ENCODE data around the gene SOX6. TPM values are rescaled to one million over a fixed set of nuclear protein-coding genes. Genes with fewer than 3 reads are reported as not detected.

The SOX6 gene
- polyA plus RNA-seq, 3 donors = not detected

- H3K9ac ChIP-seq (ENCODE audit: insufficient read depth, low read length, poor library complexity, severe bottlenecking) = no peak overlapping the region
- no peaks in the 10 kb centered on the region for H3K36me3 ChIP-seq (replicated peaks in 1 of 2; ENCODE audit: control insufficient read depth in 1 of 2, insufficient read depth in 2 of 2, low read length in 2 of 2)
- no peaks in the 10 kb centered on the region for H3K4me1 ChIP-seq (ENCODE audit: control insufficient read depth in 1 of 2, insufficient read depth in 2 of 2, low read length in 2 of 2)
- TF ChIP-seq CTCF (IDR thresholded peaks at IDR 0.05) = no peak
- no peaks in the 10 kb centered on the region for H4K20me1 ChIP-seq (ENCODE audit: insufficient read depth, low read length)
- H3K79me2 ChIP-seq (ENCODE audit: insufficient read depth, low read length) = no peaks in the 10 kb centered on the region
- Mint-ChIP-seq H3K4me1 (no peaks in the 10 kb centered on the region), H3K36me3 (no peaks in the 10 kb centered on the region), H3K4me3 (no peak overlapping the region), H3K27me3 (ENCODE audit: low read depth in 3 of 3) (peaks cover 0 to 2% (median 0%) of the 10 kb centered on the region in 3 donors), H3K9me3 (peaks cover 0 to 4% (median 0%) of the 10 kb centered on the region in 7 donors), H3K27ac (no peak overlapping the region)
- intact Hi-C loops (cut with micrococcal nuclease) = no loop called here
- H3K27ac ChIP-seq (ENCODE audit: low read depth in 1 of 2, low read length in 2 of 2) = no peak overlapping the region
- H3K4me2 ChIP-seq (replicated peaks; ENCODE audit: extremely low read depth, low read length, poor library complexity, severe bottlenecking) = no peak overlapping the region
- no peak overlapping the region for H2AFZ ChIP-seq (ENCODE audit: insufficient read depth, low read depth, low read length, poor library complexity, severe bottlenecking)
- DNase-seq = no peak
- H3K27me3 ChIP-seq (ENCODE audit: control insufficient read depth in 2 of 2, insufficient read depth in 2 of 2, low read length in 2 of 2) = no peaks in the 10 kb centered on the region
- H3K9me3 ChIP-seq (replicated peaks in 1 of 2; ENCODE audit: control insufficient read depth in 1 of 2, insufficient read depth in 1 of 2, low read length in 2 of 2) = no peaks in the 10 kb centered on the region
- no peak overlapping the region for H3K4me3 ChIP-seq (replicated peaks in 1 of 3; ENCODE audit: low read depth in 2 of 3, low read length in 3 of 3)
- WGBS (ENCODE audit: insufficient coverage) = 90% methylated on average over 3 of the region's 3 CpGs
Observed at GRCh38 chr11:16124390-16124789, 232.0 kb downstream of the SOX6 start.

DNA sequence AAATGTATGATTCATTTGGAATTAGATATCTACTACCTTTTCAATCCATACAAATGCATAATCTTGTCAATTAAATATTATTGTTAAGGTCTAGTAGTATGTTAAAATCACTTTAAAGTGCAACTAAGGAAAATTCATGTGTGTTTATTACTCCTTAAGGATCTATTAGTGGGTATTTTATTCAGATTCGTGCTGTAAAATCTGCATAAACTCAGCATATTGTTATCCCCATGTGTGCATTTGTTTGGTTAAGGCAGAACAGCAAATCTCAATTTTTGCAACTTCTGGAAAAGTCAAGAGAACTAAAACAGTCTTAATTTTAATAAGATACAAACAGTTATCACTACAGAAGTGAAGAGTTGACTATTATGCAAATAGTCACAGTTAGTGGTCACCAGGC, 234.5 kb downstream of the SOX6 start:
- Histone ChIP-seq H3K4me3 (replicated peaks in 1 of 3; ENCODE audit: low read depth in 2 of 3, low read length in 3 of 3) (no peak overlapping the region), H3K4me1 (ENCODE audit: control insufficient read depth in 1 of 2, insufficient read depth in 2 of 2, low read length in 2 of 2) (no peaks in the 10 kb centered on the region), H3K27me3 (ENCODE audit: control insufficient read depth in 2 of 2, insufficient read depth in 2 of 2, low read length in 2 of 2) (no peaks in the 10 kb centered on the region), H3K9ac (ENCODE audit: insufficient read depth, low read length, poor library complexity, severe bottlenecking) (no peak overlapping the region), H4K20me1 (ENCODE audit: insufficient read depth, low read length) (no peaks in the 10 kb centered on the region), H3K9me3 (replicated peaks in 1 of 2; ENCODE audit: control insufficient read depth in 1 of 2, insufficient read depth in 1 of 2, low read length in 2 of 2) (no peaks in the 10 kb centered on the region), H3K79me2 (ENCODE audit: insufficient read depth, low read length) (no peaks in the 10 kb centered on the region), H2AFZ (ENCODE audit: insufficient read depth, low read depth, low read length, poor library complexity, severe bottlenecking) (no peak overlapping the region), H3K36me3 (replicated peaks in 1 of 2; ENCODE audit: control insufficient read depth in 1 of 2, insufficient read depth in 2 of 2, low read length in 2 of 2) (no peaks in the 10 kb centered on the region), H3K4me2 (replicated peaks; ENCODE audit: extremely low read depth, low read length, poor library complexity, severe bottlenecking) (no peak overlapping the region), H3K27ac (ENCODE audit: low read depth in 1 of 2, low read length in 2 of 2) (no peak overlapping the region)
- DNase-seq = no peak
- Mint-ChIP-seq H3K4me3 (no peak overlapping the region), H3K36me3 (no peaks in the 10 kb centered on the region), H3K27me3 (ENCODE audit: low read depth in 3 of 3) (peaks cover 2 to 3% (median 2%) of the 10 kb centered on the region in 3 donors), H3K27ac (no peak overlapping the region), H3K4me1 (no peaks in the 10 kb centered on the region), H3K9me3 (peaks cover 0 to 5% (median 2%) of the 10 kb centered on the region in 7 donors)
- WGBS (ENCODE audit: insufficient coverage) = no CpG with 5 or more reads among the region's 1 CpG
- intact Hi-C loops (cut with micrococcal nuclease) = no loop called here
- no peak for TF ChIP-seq CTCF (IDR thresholded peaks at IDR 0.05)
